ENCODE measurements around the gene MYBPC3. TPM values are rescaled to one million over a fixed set of nuclear protein-coding genes. Genes with fewer than 3 reads are reported as not detected.

The MYBPC3 gene
- total and polyA plus RNA-seq, 10 of the 15 experiments (the other 5 are each of a cell fraction or from before 2014, with no cell fraction given), result 0.03 to 0.08 (median 0.03) TPM; not detected in 7

DNA sequence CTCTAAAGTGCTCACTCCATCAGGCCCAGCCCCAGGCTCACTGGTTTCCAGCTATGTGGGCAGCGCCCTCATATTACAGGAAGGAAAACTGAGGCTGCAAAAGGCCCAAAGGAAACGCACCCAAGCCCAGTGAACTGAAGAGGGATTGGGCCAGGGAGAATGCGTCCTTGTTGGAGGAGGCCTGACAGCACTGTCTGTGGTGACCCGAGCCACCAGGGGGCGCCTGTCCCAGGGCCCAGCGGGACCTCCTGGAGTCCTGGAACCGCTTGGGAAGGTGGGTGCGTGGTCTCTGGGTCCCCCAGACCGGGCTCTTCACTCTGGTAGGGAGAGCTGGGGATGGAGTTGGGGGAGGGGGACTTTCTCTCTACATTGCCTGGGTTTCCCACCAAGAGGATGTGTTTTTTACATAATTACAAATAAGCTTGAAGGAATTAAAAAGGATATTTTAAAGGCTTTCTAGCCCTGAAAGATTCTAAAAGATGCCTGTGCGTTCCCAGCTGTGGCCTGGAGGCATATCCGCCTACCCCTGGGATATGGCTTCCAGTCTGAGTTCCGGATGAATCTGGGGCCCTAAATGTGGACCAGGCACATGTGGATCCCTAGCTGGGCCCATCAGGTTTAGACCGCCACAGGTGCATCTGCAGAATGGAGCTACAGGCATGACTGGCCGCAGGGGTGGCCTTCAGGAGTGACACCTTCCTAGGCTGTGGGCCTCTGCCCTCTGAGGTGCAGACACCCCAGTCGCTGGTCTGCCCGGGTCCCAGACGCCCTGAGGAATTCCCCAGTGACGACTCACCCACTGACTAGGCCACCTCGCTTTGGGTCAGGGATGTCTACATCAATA, 21.6 kb upstream of the MYBPC3 start (continued):
- TF ChIP-seq, protein P1, sequence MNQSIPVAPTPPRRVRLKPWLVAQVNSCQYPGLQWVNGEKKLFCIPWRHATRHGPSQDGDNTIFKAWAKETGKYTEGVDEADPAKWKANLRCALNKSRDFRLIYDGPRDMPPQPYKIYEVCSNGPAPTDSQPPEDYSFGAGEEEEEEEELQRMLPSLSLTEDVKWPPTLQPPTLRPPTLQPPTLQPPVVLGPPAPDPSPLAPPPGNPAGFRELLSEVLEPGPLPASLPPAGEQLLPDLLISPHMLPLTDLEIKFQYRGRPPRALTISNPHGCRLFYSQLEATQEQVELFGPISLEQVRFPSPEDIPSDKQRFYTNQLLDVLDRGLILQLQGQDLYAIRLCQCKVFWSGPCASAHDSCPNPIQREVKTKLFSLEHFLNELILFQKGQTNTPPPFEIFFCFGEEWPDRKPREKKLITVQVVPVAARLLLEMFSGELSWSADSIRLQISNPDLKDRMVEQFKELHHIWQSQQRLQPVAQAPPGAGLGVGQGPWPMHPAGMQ (IDR thresholded peaks at IDR 0.05; ENCODE audit: borderline replicate concordance), result no peak
- TF ChIP-seq, protein P2, sequence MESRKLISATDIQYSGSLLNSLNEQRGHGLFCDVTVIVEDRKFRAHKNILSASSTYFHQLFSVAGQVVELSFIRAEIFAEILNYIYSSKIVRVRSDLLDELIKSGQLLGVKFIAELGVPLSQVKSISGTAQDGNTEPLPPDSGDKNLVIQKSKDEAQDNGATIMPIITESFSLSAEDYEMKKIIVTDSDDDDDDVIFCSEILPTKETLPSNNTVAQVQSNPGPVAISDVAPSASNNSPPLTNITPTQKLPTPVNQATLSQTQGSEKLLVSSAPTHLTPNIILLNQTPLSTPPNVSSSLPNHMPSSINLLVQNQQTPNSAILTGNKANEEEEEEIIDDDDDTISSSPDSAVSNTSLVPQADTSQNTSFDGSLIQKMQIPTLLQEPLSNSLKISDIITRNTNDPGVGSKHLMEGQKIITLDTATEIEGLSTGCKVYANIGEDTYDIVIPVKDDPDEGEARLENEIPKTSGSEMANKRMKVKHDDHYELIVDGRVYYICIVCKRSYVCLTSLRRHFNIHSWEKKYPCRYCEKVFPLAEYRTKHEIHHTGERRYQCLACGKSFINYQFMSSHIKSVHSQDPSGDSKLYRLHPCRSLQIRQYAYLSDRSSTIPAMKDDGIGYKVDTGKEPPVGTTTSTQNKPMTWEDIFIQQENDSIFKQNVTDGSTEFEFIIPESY (IDR thresholded peaks at IDR 0.05), result no peak
- TF ChIP-seq YY1 (IDR thresholded peaks at IDR 0.05; ENCODE audit: low read depth, low read length) (peak; percentile 63), TCF7 (IDR thresholded peaks at IDR 0.05; ENCODE audit: borderline replicate concordance) (no peak), MYB (IDR thresholded peaks at IDR 0.05; ENCODE audit: borderline replicate concordance, low read depth, low read length) (no peak), SMAD5 (IDR thresholded peaks at IDR 0.05; ENCODE audit: low read depth) (no peak), SUZ12 (IDR thresholded peaks at IDR 0.05; ENCODE audit: unreplicated experiment) (no peak), KAT2A (conservative IDR thresholded peaks at IDR 0.05; ENCODE audit: control insufficient read depth, low read depth, low read length) (no peak), WRNIP1 (IDR thresholded peaks at IDR 0.05; ENCODE audit: borderline replicate concordance, low read depth, low read length) (no peak), CHD2 (IDR thresholded peaks at IDR 0.05; ENCODE audit: borderline replicate concordance, low read depth, low read length) (no peak)
- TF ChIP-seq, protein P3, sequence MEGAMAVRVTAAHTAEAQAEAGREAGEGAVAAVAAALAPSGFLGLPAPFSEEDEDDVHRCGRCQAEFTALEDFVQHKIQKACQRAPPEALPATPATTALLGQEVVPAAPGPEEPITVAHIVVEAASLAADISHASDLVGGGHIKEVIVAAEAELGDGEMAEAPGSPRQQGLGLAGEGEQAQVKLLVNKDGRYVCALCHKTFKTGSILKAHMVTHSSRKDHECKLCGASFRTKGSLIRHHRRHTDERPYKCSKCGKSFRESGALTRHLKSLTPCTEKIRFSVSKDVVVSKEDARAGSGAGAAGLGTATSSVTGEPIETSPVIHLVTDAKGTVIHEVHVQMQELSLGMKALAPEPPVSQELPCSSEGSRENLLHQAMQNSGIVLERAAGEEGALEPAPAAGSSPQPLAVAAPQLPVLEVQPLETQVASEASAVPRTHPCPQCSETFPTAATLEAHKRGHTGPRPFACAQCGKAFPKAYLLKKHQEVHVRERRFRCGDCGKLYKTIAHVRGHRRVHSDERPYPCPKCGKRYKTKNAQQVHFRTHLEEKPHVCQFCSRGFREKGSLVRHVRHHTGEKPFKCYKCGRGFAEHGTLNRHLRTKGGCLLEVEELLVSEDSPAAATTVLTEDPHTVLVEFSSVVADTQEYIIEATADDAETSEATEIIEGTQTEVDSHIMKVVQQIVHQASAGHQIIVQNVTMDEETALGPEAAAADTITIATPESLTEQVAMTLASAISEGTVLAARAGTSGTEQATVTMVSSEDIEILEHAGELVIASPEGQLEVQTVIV (IDR thresholded peaks at IDR 0.05; ENCODE audit: borderline replicate concordance, partially characterized antibody), result no peak
- TF ChIP-seq, protein P4, sequence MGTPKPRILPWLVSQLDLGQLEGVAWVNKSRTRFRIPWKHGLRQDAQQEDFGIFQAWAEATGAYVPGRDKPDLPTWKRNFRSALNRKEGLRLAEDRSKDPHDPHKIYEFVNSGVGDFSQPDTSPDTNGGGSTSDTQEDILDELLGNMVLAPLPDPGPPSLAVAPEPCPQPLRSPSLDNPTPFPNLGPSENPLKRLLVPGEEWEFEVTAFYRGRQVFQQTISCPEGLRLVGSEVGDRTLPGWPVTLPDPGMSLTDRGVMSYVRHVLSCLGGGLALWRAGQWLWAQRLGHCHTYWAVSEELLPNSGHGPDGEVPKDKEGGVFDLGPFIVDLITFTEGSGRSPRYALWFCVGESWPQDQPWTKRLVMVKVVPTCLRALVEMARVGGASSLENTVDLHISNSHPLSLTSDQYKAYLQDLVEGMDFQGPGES (IDR thresholded peaks at IDR 0.05), result no peak
- TF ChIP-seq, protein P5, sequence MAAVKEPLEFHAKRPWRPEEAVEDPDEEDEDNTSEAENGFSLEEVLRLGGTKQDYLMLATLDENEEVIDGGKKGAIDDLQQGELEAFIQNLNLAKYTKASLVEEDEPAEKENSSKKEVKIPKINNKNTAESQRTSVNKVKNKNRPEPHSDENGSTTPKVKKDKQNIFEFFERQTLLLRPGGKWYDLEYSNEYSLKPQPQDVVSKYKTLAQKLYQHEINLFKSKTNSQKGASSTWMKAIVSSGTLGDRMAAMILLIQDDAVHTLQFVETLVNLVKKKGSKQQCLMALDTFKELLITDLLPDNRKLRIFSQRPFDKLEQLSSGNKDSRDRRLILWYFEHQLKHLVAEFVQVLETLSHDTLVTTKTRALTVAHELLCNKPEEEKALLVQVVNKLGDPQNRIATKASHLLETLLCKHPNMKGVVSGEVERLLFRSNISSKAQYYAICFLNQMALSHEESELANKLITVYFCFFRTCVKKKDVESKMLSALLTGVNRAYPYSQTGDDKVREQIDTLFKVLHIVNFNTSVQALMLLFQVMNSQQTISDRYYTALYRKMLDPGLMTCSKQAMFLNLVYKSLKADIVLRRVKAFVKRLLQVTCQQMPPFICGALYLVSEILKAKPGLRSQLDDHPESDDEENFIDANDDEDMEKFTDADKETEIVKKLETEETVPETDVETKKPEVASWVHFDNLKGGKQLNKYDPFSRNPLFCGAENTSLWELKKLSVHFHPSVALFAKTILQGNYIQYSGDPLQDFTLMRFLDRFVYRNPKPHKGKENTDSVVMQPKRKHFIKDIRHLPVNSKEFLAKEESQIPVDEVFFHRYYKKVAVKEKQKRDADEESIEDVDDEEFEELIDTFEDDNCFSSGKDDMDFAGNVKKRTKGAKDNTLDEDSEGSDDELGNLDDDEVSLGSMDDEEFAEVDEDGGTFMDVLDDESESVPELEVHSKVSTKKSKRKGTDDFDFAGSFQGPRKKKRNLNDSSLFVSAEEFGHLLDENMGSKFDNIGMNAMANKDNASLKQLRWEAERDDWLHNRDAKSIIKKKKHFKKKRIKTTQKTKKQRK (IDR thresholded peaks at IDR 0.05; ENCODE audit: low read depth, low read length), result no peak
- TF ChIP-seq, protein P6, sequence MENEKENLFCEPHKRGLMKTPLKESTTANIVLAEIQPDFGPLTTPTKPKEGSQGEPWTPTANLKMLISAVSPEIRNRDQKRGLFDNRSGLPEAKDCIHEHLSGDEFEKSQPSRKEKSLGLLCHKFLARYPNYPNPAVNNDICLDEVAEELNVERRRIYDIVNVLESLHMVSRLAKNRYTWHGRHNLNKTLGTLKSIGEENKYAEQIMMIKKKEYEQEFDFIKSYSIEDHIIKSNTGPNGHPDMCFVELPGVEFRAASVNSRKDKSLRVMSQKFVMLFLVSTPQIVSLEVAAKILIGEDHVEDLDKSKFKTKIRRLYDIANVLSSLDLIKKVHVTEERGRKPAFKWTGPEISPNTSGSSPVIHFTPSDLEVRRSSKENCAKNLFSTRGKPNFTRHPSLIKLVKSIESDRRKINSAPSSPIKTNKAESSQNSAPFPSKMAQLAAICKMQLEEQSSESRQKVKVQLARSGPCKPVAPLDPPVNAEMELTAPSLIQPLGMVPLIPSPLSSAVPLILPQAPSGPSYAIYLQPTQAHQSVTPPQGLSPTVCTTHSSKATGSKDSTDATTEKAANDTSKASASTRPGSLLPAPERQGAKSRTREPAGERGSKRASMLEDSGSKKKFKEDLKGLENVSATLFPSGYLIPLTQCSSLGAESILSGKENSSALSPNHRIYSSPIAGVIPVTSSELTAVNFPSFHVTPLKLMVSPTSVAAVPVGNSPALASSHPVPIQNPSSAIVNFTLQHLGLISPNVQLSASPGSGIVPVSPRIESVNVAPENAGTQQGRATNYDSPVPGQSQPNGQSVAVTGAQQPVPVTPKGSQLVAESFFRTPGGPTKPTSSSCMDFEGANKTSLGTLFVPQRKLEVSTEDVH (IDR thresholded peaks at IDR 0.05; ENCODE audit: low read depth, partially characterized antibody), result no peak

Measured in GM12878 (cell line).